COR-L47 (cell line): Measurements from ENCODE around the gene UTP4.

Experiments used
- DNase-seq: peaks from one replicate; lab custom pipeline; 2025; lab: John Stamatoyannopoulos, UW

Gene UTP4

GRCh38 chr16:69132424-69133252 lies at the start of gene UTP4, which contains the start of gene CHTF8:
UTP4 (plus strand) TSS chr16:69132649; CDS start chr16:69133460, 811 bp downstream.
CHTF8 (minus strand) TSS chr16:69132588; CDS start chr16:69121458, 11,130 bp downstream.
- peak; percentile 83 for DNase-seq

- no peak for DNase-seq
Observed at GRCh38 chr16:69083306-69083941, 49.0 kb upstream of the UTP4 start.

- no peak for DNase-seq
Observed at GRCh38 chr16:69084289-69084688, 48.2 kb upstream of the UTP4 start.

GRCh38 chr16:69085032-69085695 lies 47.3 kb upstream of the UTP4 start:
- DNase-seq, result no peak

GRCh38 chr16:69087161-69087581 lies 45.3 kb upstream of the UTP4 start:
- DNase-seq, result no peak

- DNase-seq, result no peak
Observed at GRCh38 chr16:69088684-69089083, 43.8 kb upstream of the UTP4 start.

GRCh38 chr16:69089091-69089910 lies 43.1 kb upstream of the UTP4 start:
- no peak for DNase-seq

GRCh38 chr16:69093974-69094373 lies 38.5 kb upstream of the UTP4 start:
- peak; percentile 30 for DNase-seq

- DNase-seq, result no peak
Observed at GRCh38 chr16:69094501-69094900, 37.9 kb upstream of the UTP4 start.

- no peak for DNase-seq
Observed at GRCh38 chr16:69095193-69095592, 37.3 kb upstream of the UTP4 start.

- DNase-seq, result peak; percentile 52
Observed at GRCh38 chr16:69100071-69100691, 32.3 kb upstream of the UTP4 start.

- peak; percentile 61 for DNase-seq
Observed at GRCh38 chr16:69105501-69106361, 26.7 kb upstream of the UTP4 start, which contains the start of gene HAS3. HAS3 (plus strand) TSS chr16:69105653; CDS start chr16:69109396, 3,743 bp downstream.

- peak; percentile 6 for DNase-seq
Observed at GRCh38 chr16:69106491-69107315, 25.7 kb upstream of the UTP4 start.

- DNase-seq, result no peak
Observed at GRCh38 chr16:69107316-69107962, 25.0 kb upstream of the UTP4 start.

- no peak for DNase-seq
Observed at GRCh38 chr16:69108064-69108904, 24.2 kb upstream of the UTP4 start.

- DNase-seq, result no peak
Observed at GRCh38 chr16:69108905-69109252, 23.6 kb upstream of the UTP4 start.

- no peak for DNase-seq
Observed at GRCh38 chr16:69109486-69110270, 22.8 kb upstream of the UTP4 start.
